Stimulated activated naive B cell treated with anti-CD40 and anti-IgM and Interleukin-4, amounts not matched to agents 10 μg/mL and 1 μg/mL and 100 μg/mL, for 72 hours (primary cell): ENCODE results near the gene OMP.

ENCODE experiments used
- ATAC-seq, 2 donors: fragments of 150-1000 bp; cut with Tn5 transposase; replicated peaks; 2 replicates each; pipeline ENCODE4 v1.10.0; 2021; ENCODE audit warnings: moderate library complexity in 1 of 2
- DNase-seq: peaks from one replicate; pipeline ENCODE4 v3.0.0; 2021
- H3K27ac Mint-ChIP-seq: one replicate; pipeline ENCODE4 v1.8.0; 2022; ENCODE audit warnings: mild to moderate bottlenecking, mixed read lengths
- H3K27me3 Mint-ChIP-seq, 2 donors: one replicate each; pipeline ENCODE4 v1.8.0; 2022; ENCODE audit warnings: mixed read lengths in 2 of 2
- H3K36me3 Mint-ChIP-seq, 2 donors: one replicate each; pipeline ENCODE4 v1.8.0; 2022; ENCODE audit warnings: mixed read lengths in 2 of 2, mild to moderate bottlenecking in 1 of 2
- H3K4me1 Mint-ChIP-seq, 2 donors: one replicate each; pipeline ENCODE4 v1.8.0; 2022; ENCODE audit warnings: mixed read lengths in 2 of 2, mild to moderate bottlenecking in 1 of 2
- H3K4me3 Mint-ChIP-seq, 2 donors: one replicate each; pipeline ENCODE4 v1.8.0; 2022; ENCODE audit warnings: mild to moderate bottlenecking in 2 of 2, mixed read lengths in 2 of 2, moderate library complexity in 1 of 2
- H3K9me3 Mint-ChIP-seq, 2 donors: one replicate each; pipeline ENCODE4 v1.8.0; 2022; ENCODE audit warnings: mixed read lengths in 2 of 2, mild to moderate bottlenecking in 1 of 2

The OMP gene

DNA sequence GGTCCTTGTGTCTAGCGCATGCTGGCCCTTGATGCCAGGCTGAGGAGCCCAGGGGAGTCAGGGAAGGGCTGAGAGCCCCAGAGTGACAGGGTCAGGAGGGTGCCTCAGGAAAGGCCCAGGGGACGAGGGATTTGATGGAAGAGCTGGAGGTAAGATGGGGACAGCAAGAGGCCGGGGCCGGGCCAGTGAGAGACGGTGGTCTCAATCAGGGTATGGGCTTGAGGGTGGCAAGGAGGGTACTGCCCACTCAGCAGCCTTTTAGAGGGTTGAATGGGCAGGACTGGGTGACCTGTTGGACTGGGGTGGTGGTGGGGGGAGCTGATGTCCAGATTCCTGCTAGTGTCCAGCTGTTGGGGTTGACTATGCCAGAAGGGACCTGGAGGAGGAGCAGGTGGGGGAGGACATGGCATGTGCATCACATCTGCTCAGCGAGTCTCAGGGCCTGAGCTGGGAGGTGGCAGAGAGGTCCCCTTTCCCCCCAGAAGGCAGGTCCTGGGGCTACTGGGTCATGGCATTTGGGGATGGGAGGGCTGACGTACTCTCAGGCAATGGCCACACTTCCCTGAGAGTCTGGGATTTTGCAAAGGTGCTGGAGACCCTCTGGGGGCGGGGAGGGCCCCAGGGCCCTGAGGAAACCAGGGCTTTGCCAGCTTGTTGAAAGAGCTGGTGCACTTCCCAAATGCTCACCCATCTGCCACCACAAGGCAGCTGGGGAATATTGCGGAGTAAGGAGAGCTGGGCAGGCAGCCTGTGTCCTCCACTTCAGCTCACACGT is 43.8 kb downstream of the OMP start:
- H3K27ac Mint-ChIP-seq: no peak overlapping the region
- no peak for ATAC-seq
- H3K36me3 Mint-ChIP-seq: no peaks in the 10 kb centered on the region
- DNase-seq: no peak
- no peak overlapping the region for H3K4me3 Mint-ChIP-seq
- no peaks in the 10 kb centered on the region for H3K9me3 Mint-ChIP-seq
- H3K27me3 Mint-ChIP-seq: peaks cover 17 to 20% of the 10 kb centered on the region in 2 donors
- H3K4me1 Mint-ChIP-seq: peaks cover 14 to 18% of the 10 kb centered on the region in 2 donors

DNA sequence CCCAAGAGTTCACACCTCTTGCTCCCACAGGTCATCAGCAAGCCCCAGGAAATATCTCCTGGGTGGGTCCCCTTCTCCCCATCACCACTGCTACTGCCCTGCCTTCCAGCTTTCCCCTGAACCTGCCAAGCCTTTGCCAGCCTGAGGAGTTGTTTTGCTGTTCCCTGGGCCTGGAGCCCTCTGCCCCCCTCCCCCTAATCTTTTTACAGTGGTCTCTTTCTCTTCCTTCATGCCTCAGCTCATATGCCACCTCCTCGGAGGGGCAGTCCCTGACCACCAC is 44.3 kb downstream of the OMP start:
- H3K4me3 Mint-ChIP-seq: no peak overlapping the region
- no peak for ATAC-seq
- H3K4me1 Mint-ChIP-seq: peaks cover 14 to 23% of the 10 kb centered on the region in 2 donors
- no peak for DNase-seq
- H3K36me3 Mint-ChIP-seq: no peaks in the 10 kb centered on the region
- H3K27ac Mint-ChIP-seq: no peak overlapping the region
- no peaks in the 10 kb centered on the region for H3K9me3 Mint-ChIP-seq
- H3K27me3 Mint-ChIP-seq: peaks cover 17 to 20% of the 10 kb centered on the region in 2 donors

DNA sequence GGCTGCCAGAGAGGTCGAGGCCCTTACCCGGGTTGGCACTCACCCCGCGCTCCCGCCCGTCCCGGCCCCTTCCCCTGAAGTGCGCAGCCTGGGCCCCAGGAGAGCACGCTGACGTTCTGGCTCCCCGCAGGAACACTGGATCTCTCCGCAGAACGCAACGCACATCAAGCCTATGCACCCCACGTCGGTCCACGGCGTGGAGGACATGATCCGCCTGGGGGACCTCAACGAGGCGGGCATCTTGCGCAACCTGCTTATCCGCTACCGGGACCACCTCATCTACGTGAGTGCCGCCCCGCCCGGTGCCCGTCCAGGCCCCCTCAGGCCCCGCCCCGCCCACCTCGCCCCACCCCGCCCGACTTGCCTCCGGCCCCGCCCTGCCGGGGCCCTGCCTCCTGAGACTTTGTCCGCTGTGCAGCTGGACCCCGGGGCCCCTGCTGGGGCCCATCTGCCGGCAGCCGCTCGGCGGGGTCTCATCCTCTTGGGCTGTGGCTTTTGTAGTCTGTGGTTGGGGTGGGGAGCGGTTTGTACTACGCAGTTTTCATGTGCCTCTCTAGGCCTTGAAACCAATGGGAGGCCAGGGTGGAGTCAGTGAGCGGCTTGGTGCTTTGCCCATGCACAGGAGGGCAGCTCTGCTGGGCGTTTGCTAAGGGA is 45.2 kb downstream of the OMP start:
- peak overlapping the region; percentile 58 to 59 for H3K4me3 Mint-ChIP-seq
- peak overlapping the region; percentile 66 for H3K27ac Mint-ChIP-seq
- DNase-seq: no peak
- peaks cover 0 to 1% of the 10 kb centered on the region in 2 donors for H3K36me3 Mint-ChIP-seq
- H3K27me3 Mint-ChIP-seq: peaks cover 21 to 28% of the 10 kb centered on the region in 2 donors
- ATAC-seq: peak; percentile 31 to 41
- H3K4me1 Mint-ChIP-seq: peaks cover 18 to 31% of the 10 kb centered on the region in 2 donors
- H3K9me3 Mint-ChIP-seq: no peaks in the 10 kb centered on the region

DNA sequence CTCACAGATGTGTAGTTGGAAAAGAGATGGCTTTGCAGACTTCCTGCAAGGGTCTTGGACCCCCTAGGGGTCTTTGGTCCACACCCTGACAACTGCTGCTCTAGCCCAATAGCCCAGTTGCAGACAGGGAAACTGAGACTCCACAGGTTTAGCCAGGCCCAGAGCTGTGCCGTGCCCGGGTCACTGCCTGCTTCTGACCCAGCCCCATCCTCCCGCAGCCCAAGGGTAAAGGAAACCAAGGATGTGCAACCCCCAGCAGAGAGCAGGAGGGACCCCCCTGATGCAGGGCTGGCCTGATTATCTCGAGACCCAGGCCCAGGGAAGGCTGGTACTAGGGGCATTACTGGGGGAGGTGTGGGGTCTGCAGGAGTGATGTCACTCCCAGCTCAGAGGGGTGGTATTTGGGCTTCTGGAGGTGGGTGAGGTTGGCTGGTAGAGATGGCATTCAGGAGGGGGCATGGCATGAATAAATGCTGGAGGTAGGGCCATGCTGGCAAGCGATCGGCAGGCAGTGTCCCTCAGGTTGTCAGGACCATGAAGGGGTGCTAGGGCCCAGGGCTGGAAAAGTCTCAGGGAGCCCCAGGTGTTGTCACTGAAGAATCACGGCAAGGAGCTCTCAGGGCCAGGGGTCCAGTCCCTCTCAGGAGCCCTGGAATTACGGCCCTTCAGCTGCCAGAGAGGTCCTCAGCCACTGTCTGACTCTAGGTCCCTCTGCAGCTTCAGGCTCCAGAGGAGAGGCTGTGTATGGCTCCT is 46.5 kb downstream of the OMP start:
- no peak for ATAC-seq
- H3K36me3 Mint-ChIP-seq: peaks cover 0 to 1% of the 10 kb centered on the region in 2 donors
- H3K27me3 Mint-ChIP-seq: peaks cover 31% of the 10 kb centered on the region in 2 donors
- no peak overlapping the region for H3K27ac Mint-ChIP-seq
- H3K4me1 Mint-ChIP-seq: peaks cover 30 to 45% of the 10 kb centered on the region in 2 donors
- no peaks in the 10 kb centered on the region for H3K9me3 Mint-ChIP-seq
- H3K4me3 Mint-ChIP-seq: no peak overlapping the region
- DNase-seq: no peak

DNA sequence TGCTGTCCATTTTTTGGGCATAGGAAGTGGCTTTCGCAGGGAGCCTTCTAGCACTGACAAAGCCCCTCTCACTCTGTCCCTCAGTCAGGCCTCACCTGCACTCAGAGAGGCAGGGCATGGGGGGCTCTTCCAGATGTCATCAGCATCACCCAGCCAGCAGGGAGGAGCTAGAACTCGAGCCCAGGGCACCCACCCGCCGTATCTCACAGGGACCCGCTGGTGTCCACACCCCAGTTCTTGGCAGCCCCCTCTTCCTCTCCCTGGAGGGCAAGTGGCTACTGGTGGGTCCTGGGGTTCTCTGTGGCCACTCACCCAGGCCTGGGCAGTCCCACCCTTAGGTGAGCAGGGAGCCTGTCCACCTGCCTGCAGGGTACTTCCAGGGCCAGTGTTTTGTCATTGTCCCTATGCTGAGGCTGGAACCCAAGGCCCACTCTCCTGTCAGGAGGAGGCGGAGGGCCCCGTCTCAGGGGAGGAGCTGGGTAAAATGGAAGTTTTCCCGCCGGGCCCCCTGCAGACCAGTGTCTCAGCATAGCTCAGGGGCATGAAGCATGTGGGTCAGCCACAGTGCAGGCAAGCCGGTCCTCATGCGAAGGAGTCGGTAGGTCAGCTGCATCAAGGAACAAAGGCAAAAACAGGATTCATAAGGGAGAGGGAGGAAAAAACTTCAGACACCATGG is 47.2 kb downstream of the OMP start:
- Mint-ChIP-seq H3K36me3 (peaks cover 0 to 1% of the 10 kb centered on the region in 2 donors), H3K27ac (no peak overlapping the region), H3K27me3 (peaks cover 31% of the 10 kb centered on the region in 2 donors), H3K4me1 (peaks cover 31 to 46% of the 10 kb centered on the region in 2 donors), H3K4me3 (no peak overlapping the region), H3K9me3 (no peaks in the 10 kb centered on the region)
- no peak for ATAC-seq
- DNase-seq: no peak

DNA sequence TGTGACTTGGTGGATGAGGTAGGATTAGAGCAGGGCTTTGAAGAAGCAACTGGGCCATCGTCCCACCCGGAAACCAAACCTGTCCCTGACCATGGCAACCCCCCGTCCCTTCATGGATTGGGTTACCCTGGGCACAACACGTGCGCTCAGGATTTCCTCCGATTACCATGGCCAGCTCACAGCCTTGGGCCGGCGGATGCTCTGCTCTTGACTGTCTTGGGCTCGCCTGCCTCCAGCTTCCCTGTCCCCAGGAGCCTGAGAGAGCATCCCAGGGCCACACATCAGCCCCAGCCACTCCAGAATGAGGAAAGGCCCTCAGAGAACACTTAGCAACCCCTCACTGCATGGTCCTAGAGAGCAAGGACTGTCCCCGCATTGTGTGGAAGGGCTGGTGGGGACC is 48.2 kb downstream of the OMP start:
- Mint-ChIP-seq H3K36me3 (peaks cover 0 to 1% of the 10 kb centered on the region in 2 donors), H3K27me3 (peaks cover 30 to 34% of the 10 kb centered on the region in 2 donors), H3K27ac (no peak overlapping the region), H3K4me1 (peaks cover 33 to 52% of the 10 kb centered on the region in 2 donors), H3K9me3 (no peaks in the 10 kb centered on the region), H3K4me3 (no peak overlapping the region)
- ATAC-seq (no peak), DNase-seq (no peak)

DNA sequence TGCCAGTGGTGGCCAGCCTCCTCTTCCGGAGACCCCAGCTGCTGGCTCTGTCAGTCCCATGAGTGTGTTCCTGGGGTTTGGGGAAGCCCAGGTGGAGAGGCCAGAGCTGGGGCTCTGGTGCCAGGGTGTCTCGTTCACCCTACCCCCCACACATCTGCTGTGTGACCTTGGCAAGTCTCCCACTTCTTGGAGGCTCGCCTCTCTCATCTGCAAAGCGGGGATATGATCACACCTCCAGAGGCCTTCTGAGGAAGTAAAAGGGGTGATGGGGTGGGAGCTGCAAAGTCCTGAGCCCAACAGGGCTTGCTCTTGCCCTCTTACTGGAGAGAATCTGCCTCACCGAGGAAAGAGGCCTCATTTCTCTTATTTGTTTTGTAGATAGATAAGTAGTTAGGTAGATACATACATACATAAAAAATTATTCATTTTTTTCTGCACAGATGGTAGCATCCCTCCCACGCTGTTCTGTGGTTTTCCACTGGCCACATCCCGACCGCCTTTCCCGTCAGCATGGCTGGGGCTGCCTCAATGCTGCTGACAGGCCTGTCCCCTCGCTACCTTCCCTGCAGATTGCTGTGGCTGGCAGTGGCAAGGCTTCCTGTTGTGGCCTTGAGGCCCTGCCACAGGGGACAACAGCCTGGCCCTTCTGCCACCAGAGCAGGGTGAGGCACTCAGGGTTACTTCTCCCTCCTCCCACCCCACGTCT is 49.3 kb downstream of the OMP start:
- peaks cover 23 to 27% of the 10 kb centered on the region in 2 donors for H3K27me3 Mint-ChIP-seq
- ATAC-seq: peak; percentile 68 to 76
- H3K4me3 Mint-ChIP-seq: peak overlapping the region in 1 of 2 donors; percentile 60
- DNase-seq: peak; percentile 63
- no peaks in the 10 kb centered on the region for H3K9me3 Mint-ChIP-seq
- peaks cover 33 to 52% of the 10 kb centered on the region in 2 donors for H3K4me1 Mint-ChIP-seq
- H3K27ac Mint-ChIP-seq: peak overlapping the region; percentile 86
- H3K36me3 Mint-ChIP-seq: peaks cover 0 to 1% of the 10 kb centered on the region in 2 donors

DNA sequence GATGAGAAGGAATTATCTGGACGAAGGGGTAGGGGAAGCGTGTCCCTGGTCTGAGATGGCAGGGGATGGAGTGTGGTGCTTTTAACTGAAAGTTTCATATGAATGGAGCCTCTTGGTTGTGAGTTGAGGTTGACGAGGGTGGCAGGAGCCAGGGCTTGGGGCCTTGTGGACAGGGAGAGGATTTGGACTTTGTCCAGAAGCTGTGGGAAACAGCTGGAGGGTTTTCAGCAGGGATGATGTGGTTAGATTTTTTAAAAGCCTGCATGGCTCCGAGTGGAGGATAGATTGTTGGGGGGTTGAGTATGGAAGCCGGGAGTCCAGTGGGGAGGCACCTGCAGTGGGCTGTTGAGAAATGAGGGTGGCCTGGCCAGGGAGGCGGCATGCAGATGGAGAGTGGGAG is 50.2 kb downstream of the OMP start:
- no peak for ATAC-seq
- no peaks in the 10 kb centered on the region for H3K9me3 Mint-ChIP-seq

More for the DNA sequence above, 50.2 kb downstream of the OMP start:
- H3K27ac Mint-ChIP-seq: peak overlapping the region; percentile 86
- H3K4me1 Mint-ChIP-seq: peaks cover 33 to 43% of the 10 kb centered on the region in 2 donors
- H3K27me3 Mint-ChIP-seq: peaks cover 15 to 27% of the 10 kb centered on the region in 2 donors
- no peak for DNase-seq
- peak overlapping the region; percentile 60 to 63 for H3K4me3 Mint-ChIP-seq
- peaks cover 0 to 1% of the 10 kb centered on the region in 2 donors for H3K36me3 Mint-ChIP-seq
